DMS79 treated with DMSO at 0.1 percent for 48 hours (cell line): ENCODE measurements around the gene ZYG11B.
"Not testable (repeated sequence)": the region's sequence is repeated elsewhere in the genome, so short reads cannot be mapped to it uniquely, and the experiment has no call there.

Source experiments
- DNase-seq: peaks from one replicate; lab custom pipeline; 2025; lab: John Stamatoyannopoulos, UW

Gene ZYG11B

GRCh38 chr1:52707927-52708655 is 18.2 kb upstream of the ZYG11B start:
- no peak for DNase-seq

DNA sequence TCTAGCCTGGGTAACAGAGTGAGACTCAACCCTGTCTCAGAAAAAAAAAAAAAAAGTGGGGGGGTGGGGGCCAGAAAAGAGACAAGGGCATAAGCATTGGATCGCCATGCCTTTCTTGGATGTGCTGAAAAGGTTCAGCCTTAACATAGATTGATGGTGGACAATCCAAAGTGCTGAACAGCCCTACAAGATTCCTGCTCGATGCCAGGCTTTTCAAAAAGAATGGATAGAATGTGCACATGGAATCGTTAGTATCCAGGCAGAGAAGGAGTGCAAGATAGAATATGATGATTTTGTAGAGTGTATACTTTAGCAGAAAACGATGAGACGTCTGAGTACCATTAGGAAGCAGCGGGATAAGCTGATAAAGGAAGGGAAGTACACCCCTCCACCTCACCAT is 17.2 kb upstream of the ZYG11B start:
- DNase-seq, result no peak

DNA sequence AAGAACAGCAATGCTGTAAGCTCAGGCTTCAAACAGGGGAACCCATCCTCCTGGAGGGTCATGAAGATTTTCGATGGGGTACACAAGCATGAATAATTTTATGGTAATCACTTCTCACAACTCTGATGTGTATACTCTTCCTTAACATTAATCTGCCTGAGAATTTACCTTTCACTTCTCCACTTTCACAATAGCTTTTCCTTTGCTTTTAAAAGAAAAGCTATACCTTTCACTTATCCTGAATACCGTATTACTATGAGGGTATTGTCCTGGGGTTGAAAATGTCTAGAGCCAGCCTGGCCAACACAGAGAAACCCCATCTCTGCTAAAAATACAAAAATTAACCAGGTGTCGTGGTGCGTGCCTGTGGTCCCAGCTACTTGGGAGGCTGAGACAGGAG is 12.7 kb upstream of the ZYG11B start:
- DNase-seq, result no peak

- DNase-seq, result not testable (repeated sequence)
Measured at GRCh38 chr1:52715296-52715695, 11.0 kb upstream of the ZYG11B start.

DNA sequence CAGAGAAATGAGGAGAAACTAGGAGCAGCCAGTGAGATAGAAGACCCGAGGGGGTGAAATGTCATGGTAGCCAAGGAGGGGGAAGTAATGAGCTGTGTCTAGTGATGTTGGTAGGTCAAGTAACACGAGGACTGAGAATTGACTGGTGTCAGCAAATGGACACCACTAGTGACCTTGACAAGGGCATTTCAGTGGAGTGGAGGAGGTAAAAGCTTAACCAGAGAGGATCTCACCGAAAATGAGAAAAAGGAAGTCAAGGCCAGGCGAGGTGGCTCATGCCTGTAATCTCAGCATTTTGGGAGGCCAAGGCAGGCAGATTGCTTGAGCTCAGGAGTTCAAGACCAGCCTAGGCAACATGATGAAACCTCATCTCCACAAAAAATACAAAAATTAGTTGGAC is 3.0 kb upstream of the ZYG11B start:
- no peak for DNase-seq

GRCh38 chr1:52725903-52726264 is 369 bp upstream of the ZYG11B start:
- no peak for DNase-seq

GRCh38 chr1:52727114-52727586 is 897 bp downstream of the ZYG11B start:
- DNase-seq, result peak; percentile 30

DNA sequence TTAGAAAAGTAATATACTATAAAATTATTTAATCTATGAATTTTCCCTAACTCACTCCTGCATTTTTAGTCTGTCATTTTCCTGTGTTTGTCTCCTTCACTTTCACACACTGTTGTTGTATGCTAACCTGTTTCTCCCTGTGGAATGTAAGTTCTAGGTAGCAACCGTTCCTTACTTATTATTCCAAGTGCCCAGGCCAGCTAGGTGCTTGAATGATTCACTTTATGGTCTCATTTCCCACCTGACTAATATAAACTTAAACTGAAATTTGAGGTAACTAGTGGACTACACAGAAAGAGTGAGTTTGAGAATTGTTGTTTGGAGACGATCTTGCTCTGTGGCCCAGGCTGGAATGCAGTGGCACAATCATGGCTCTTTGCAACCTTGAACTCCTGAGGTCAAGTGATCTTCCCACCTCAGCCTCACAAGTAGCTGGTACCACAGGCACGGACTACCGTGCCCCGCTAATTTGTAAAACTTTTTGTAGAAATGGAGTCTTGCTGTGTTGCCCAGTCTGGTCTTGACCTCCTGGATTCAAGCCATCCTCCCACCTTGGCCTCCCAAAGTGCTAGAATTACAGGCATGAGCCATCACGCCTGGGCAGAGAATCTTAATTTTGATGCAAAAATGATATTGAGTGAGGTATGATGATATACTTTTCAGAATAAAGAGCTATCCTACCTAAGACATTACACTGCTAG is 1.9 kb downstream of the ZYG11B start:
- no peak for DNase-seq

- DNase-seq, result no peak
Measured at GRCh38 chr1:52733368-52733767, 7.1 kb downstream of the ZYG11B start.

- DNase-seq, result not testable (repeated sequence)
Measured at GRCh38 chr1:52735371-52735770, 9.1 kb downstream of the ZYG11B start.

- no peak for DNase-seq
Measured at GRCh38 chr1:52738148-52738547, 11.9 kb downstream of the ZYG11B start.

- DNase-seq, result no peak
Measured at GRCh38 chr1:52738893-52739292, 12.6 kb downstream of the ZYG11B start.

GRCh38 chr1:52739699-52740467 is 13.6 kb downstream of the ZYG11B start:
- no peak for DNase-seq

- no peak for DNase-seq
Measured at GRCh38 chr1:52741259-52741658, 15.0 kb downstream of the ZYG11B start.

- no peak for DNase-seq
Measured at GRCh38 chr1:52746189-52746588, 19.9 kb downstream of the ZYG11B start.

DNA sequence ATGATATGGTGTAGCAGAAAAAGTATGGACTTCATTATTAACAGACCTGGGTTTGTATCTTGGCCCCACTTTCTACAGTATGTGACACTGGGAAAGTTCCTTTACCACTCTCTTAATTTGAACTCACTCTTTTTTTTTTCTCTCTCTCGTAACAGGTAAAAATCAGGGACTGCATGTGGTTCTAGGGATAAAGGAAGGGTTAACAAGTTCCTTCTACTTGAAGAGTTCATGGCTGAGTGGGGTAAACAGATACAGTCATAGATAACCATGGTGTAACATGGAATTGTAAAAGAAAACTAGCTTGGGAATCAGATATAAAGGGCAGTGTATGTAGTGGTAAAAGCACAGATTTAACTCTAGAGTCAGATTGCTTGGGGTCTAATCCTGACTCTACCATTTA is 21.2 kb downstream of the ZYG11B start:
- no peak for DNase-seq

DNA sequence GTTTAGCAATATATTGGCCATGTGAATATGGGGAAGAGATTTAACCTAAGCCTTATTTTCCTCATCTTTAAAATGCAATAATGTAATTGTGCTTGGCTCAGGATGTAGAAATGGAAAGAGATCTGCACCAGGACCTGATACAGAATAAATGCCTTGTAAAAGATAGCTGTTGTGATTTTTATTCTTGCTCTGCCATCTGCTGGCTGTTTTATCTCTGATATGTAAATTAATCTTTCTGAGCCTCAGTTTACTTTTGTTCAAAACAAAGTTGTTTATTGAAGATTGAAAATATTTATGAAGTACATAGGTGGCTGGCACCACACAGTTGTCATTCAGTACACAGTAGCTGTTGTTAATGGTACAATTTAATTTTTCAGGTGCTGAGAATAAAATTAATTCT is 21.9 kb downstream of the ZYG11B start:
- no peak for DNase-seq

DNA sequence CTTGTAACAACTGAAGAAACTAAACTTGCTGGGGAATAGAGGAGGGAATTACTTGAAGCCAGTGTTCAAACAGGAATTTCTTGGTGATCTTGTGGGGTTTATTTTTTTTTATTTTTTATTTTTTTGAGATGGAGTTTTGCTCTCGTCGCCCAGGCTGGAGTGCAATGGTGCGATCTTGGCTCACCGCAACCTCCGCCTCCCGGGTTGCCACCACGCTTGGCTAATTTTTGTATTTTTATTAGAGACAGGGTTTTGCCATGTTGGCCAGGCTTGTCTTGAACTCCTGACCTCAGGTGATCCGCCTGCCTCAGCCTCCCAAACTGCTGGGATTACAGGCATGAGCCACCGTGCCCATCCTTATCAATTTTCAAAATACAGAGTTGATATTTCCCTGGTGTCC is 23.2 kb downstream of the ZYG11B start:
- not testable (repeated sequence) for DNase-seq

- not testable (repeated sequence) for DNase-seq
Measured at GRCh38 chr1:52750139-52750538, 23.9 kb downstream of the ZYG11B start.

- DNase-seq, result peak; percentile 51
Measured at GRCh38 chr1:52751589-52752483, 25.6 kb downstream of the ZYG11B start.

GRCh38 chr1:52752484-52752826 is 26.2 kb downstream of the ZYG11B start:
- DNase-seq, result no peak

DNA sequence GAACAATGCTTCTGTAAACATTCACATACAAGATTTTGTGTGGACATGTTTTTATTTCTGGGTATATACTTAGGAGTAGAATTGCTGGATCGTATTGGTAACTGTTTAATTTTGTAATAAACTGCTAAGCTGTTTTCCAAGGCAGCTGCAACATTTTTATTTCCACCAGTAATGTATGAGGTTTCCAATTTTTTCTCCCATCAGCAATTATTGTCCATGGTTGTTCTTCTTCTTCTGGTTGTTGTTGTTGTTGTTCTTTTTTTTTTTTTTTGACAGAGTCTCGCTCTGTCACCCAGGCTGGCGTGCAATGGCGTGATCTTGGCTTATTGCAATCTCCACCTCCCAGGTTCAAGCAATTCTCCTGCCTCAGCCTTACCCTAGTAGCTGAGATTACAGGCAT is 26.9 kb downstream of the ZYG11B start:
- DNase-seq, result no peak
